NCI-H2029 (cell line): Measurements from ENCODE around the gene MAST4.
A peak's percentile ranks its signal among the peaks of the same experiment; 100 is the strongest.

Experiments
- DNase-seq: peaks from one replicate; lab custom pipeline; 2025; lab: John Stamatoyannopoulos, UW

MAST4 gene

GRCh38 chr5:67190410-67190809 is 594.2 kb downstream of the MAST4 start:
- no peak for DNase-seq

DNA sequence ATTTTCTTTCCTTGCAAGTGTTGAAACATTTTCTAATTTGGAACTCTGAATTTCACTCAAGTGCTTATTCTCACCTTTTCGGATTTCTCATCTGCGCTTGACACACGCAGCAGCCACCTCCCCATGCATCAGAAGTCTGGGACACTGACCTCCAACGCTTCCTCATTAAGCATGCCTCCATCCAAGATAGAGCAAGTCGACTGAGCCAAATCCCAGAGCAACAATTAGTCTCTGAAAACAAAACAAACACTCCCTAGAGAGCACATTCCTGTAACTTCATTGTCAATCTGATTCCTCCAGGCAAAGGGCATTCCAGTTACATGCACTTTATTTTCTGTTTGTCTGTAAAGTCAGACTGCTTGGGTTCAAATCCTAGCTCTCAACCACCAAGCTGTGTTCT is 594.7 kb downstream of the MAST4 start:
- no peak for DNase-seq

GRCh38 chr5:67192719-67193438 is 596.7 kb downstream of the MAST4 start:
- DNase-seq = no peak

DNA sequence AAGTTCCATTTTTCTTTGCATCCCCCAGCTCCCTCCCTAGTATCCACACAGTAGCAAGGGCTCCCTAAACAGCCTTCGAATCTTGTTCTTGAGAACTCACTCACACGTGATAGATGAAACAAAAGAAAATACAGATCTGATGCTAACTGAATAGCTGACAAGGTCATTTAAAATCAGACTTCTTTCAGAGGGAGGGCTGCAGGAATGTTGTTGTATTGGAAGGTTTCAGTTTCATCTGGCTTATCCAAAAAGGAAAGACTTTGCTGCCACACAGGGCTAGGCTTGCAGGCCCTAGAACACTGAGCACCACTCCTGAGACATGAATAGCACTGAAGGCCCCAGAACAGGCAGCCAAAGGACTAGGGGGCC is 597.2 kb downstream of the MAST4 start:
- DNase-seq = no peak

DNA sequence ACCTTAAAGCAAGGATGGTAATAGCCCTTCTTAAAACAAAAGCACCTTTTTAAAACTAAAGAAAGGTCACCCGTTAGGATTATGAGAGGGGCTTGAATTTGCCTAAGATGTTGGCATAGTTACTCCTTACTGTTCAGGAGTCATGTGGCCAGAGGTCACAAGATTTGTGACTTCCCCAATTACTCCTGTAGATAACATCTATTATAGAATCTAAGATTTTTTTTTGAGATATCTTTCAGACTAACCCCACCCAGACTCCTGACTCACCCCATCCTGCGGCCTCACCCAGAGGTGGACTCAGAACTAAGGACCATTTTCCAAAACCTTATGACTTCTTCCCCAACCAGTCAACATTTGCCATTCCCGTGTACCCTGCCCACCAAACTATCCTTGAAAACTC is 598.0 kb downstream of the MAST4 start:
- no peak for DNase-seq

DNA sequence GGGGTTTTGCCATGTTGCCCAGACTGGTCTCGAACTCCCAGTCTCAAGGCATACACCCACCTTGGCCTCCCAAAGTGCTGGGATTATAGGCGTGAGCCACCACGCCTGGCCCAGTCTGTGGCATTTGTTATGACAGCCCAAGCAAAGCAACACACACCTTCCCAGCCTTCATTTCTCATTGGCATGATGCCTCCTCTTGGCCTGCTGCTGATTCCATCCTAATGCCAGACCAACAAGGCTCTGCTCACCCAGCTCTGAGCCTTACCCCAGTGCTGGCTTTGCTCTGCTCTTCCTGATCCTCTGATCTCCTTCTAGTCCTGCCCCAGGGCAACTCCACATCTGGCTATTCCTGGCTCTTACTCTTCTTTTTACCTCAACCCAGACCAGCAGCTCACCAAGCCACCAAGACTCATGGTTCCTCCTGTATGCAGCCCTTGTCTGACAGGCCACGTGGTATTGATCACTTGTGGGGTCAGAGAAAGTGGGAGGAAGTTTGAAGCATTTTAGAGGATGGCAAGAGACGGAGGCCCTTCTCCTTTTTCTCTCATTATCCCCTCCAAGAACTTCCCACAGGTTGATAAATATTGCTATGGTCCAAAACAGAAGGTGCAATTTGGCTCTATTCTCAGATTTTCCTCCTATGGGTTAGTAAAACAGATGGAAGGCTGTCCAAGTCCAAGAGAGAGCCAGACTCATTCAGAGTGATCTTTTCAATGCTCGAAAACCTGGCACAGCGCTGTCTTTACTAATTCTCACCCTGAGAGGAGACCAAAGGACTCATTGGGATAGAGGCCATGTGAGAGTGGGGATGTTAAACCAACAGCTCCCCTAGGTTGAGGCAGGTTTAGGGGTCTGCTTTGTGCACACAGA is 599.4 kb downstream of the MAST4 start:
- DNase-seq = no peak

GRCh38 chr5:67196537-67197059 is 600.4 kb downstream of the MAST4 start, which contains the start of gene CD180:
TSS of gene CD180 (minus strand) at chr5:67196799. CDS start at chr5:67196641, 158 bp downstream.
- no peak for DNase-seq

DNA sequence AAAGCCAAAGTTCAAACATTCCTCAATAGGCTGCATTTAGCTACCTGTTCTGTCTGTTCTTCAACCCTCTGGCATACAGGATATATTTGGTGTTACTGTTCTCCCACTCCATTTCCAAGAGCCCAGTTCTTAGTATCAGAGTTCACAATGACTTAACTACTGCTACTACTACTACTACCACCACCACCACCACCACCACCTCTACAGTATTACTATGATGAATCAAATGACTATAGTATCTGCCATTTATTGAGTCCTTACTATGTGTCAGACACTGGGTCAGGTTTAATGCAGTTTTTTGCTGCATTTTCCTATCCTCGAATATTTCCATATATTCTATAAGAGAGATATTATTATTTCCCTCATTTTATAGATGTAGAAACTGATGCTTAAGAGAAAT is 601.3 kb downstream of the MAST4 start:
- no peak for DNase-seq

DNA sequence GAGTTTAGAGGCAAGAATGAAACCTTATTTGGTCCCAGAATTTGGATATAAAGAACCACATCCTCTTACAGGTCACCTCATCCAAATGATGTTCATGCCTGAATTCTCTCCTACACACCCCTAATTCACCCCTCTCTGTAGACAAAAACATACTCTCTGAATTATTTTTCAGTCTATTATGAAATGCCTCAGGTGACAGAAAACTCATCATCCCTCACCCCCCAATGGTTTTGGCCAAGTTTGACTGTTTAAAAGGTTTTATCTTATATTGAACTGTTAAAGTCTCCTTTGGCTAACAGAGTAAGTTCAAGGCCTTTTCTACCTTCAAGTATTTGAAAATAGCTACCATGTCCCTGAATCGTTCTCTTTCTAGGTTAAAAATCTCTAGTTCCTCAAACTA is 602.7 kb downstream of the MAST4 start:
- DNase-seq = no peak

DNA sequence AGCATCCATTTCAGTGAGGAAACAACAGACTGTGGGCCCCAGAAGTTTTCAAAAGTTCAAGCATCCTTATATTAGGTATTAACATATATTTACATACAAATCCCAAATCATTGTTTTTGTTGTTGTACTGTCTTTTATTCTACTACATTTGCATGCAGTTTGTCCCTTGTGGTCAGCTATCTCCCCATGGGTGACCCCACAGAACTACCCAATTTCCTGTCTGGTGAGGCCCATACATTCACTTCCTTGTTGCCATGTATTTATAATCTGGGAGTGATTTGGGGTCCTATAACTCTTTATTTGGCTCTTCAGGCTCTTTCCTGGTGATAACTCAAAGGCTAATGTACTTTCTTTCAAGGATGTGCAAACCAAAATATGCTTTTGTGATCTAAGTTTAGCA is 603.7 kb downstream of the MAST4 start:
- no peak for DNase-seq

GRCh38 chr5:67200809-67201562 is 604.8 kb downstream of the MAST4 start:
- DNase-seq = no peak

- DNase-seq = no peak
These were observed 605.8 kb downstream of the MAST4 start for GRCh38 chr5:67201897-67202549.

- DNase-seq = no peak
These were observed 606.6 kb downstream of the MAST4 start for GRCh38 chr5:67202828-67203227.

DNA sequence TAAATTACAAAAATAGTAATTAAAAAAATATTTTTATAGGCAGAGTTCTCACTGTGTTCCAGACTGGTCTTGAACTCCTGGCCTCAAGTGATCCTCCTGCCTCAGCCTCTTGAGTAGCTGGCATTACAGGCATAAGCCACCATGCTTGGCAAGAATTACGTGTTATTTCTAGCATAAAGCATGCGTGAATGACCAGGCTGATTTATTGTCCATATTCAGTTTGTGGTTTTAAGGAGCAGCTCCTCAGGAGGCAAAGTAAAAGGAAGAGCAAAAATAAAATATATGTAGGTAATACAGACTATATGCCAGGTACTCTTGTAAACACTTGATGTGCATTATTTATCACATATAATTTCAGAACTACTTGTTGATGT is 607.5 kb downstream of the MAST4 start:
- no peak for DNase-seq

- DNase-seq = no peak
These were observed 608.6 kb downstream of the MAST4 start for GRCh38 chr5:67204821-67205220.

GRCh38 chr5:67205981-67206380 is 609.8 kb downstream of the MAST4 start:
- no peak for DNase-seq

- DNase-seq = no peak
These were observed 610.3 kb downstream of the MAST4 start for GRCh38 chr5:67206461-67206860.

DNA sequence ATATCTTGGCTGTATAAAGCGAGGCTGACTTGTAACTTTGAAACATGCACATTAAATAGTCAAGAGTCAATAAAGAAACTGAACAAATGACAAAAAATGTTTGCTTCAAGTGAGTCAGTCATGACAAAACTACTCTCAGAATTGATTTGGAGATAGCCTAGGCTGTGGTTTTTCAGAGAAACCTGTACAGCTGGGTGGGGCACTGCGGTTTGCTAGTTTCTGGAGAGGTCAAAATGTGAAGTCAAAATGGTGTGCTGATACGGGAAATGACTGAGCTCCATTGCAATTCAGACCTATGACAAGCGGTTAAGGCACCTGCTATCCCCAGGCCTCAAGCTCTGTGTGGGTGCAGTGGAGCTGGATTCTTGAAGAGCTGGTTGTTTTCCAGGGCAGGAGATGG is 610.7 kb downstream of the MAST4 start:
- no peak for DNase-seq

DNA sequence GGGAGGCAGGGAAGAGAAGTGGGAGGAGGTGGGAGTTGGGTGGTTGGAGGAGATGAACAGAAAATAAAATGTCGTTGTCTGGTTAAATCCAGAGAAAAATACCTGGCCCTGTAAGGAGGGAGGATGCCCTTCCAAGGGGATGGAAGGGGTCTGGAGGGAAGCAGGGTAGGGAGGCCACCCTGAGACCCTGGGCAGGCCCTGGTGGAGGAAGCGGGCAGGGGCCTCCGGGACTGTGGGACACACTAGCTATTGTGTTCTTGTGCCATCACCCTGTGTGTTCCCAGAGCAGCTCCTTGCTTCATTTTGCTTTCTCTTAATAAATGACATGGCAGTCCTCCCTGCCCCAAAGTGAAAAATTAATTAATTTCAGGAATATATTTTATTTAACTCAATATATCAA is 612.2 kb downstream of the MAST4 start:
- no peak for DNase-seq

- peak; percentile 82 for DNase-seq
These were observed 613.1 kb downstream of the MAST4 start for GRCh38 chr5:67209141-67209771.

DNA sequence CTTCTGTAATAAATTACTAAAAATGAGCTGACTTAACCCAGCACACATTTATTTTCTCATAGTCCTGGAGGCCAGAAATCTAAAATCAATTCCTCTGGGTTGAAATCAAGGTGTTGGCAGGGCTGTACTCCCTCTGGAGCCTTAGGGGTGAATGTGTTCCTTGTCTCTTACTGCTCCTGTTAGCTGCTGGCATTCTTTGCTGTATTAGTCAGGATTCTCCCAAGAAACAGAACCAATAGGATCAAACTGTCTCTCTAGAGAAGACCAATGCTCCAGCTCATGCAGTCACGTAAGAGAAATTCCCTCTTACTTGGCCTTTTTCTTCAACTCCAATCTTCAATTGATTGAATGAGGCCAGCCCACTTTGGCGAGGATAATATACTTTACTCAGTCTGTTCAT is 615.7 kb downstream of the MAST4 start:
- DNase-seq = no peak
